Psoas muscle (tissue), 8 donors: Measurements from ENCODE around the gene TAX1BP1. TPM values are rescaled to one million over a fixed set of nuclear protein-coding genes. Genes with fewer than 3 reads are reported as not detected.

Experiments used
- ATAC-seq, 4 donors: fragments of 200-7000 bp; cut with Tn5 transposase; one replicate each; pipeline ENCODE4 v1.9.1; 2020; ENCODE audit warnings: moderate library complexity in 3 of 4, mild to moderate bottlenecking in 2 of 4
- DNase-seq, 2 donors: peaks; one replicate each; pipeline ENCODE4 v3.0.0-alpha.2; 2020
- H3K27ac ChIP-seq: fragments of 200-600 bp; one replicate; pipeline ENCODE4 v1.8.0; 2022
- H3K27me3 ChIP-seq, 3 donors: fragments of 200-600 bp in 1 of 3; one replicate each; pipeline versions ENCODE4 v1.6.1 to v1.8.0; 2013 to 2022; ENCODE audit warnings: low read length in 2 of 3, mild to moderate bottlenecking in 2 of 3, moderate library complexity in 1 of 3; ENCODE audit not compliant: insufficient read depth in 3 of 3
- H3K36me3 ChIP-seq, 2 donors: fragments of 200-600 bp in 1 of 2; one replicate each; pipeline versions ENCODE4 v1.6.1 to v1.8.0; 2013 to 2022; ENCODE audit warnings: low read depth in 1 of 2, mild to moderate bottlenecking in 1 of 2, moderate library complexity in 1 of 2; ENCODE audit not compliant: insufficient read depth in 1 of 2
- H3K4me1 ChIP-seq: fragments of 200-600 bp; one replicate; pipeline ENCODE4 v1.8.0; 2022
- H3K4me3 ChIP-seq: fragments of 200-600 bp; one replicate; pipeline ENCODE4 v1.8.0; 2022; ENCODE audit warnings: mild to moderate bottlenecking
- H3K9me3 ChIP-seq: fragments of 200-600 bp; one replicate; pipeline ENCODE4 v1.8.0; 2022
- CTCF ChIP-seq: fragments of 200-600 bp; IDR thresholded peaks from one replicate; pipeline ENCODE4 v1.8.0; 2022; ENCODE audit warnings: antibody characterized with exemption
- WGBS, 3 donors: extraction: QIAGEN DNeasy Blood & Tissue Kit; methylation state at CpG; one replicate each; pipeline versions ENCODE4 v1.1.6 to v1.1.7; 2013; 5-methylcytosine and 5-hydroxymethylcytosine counted together
- intact Hi-C, 2 donors: fragments of 100-400 bp; cut with DNase I; formaldehyde crosslinking; loops; one replicate each; pipeline versions ENCODE4 v1.11.0 to v1.14.2; 2022
- polyA plus RNA-seq, 3 donors: library from polyadenylated mRNA; stranded (reverse); fragments of 200-250 nt; gene quantifications; one replicate each; pipeline ENCODE4 v1.2.3, GENCODE V29; 2013
- total RNA-seq, 4 donors: library from RNA; stranded (reverse); fragmentation: NEBNext Ultra II Directional in 2 of 4; extraction: Animal tissue kit (Norgen Biotek cat#: 25700) in 2 of 4; gene quantifications; one replicate each; pipeline versions ENCODE4 v1.2.1 to v1.2.4, GENCODE V29; 2021 to 2023
- donor health status: healthy with polysubstance abuse.
- donor health status: DM: no; HTN: no; CAD: no; lungs with moderate emphysema.
- donor health status: Bipolar disorder and iron deficiency.
- donor health status: healthy.
- donor health status: DM: yes; HTN: yes; CAD: no.
- donor health status: DM: no; HTN: no; CAD: no.
- donor health status: DM: no; HTN: no; CAD: no.
- donor health status: DM: yes; HTN: yes; CAD: no.

Gene TAX1BP1
- total and polyA plus RNA-seq, 7 donors = 65.9 to 171 (median 123) TPM

DNA sequence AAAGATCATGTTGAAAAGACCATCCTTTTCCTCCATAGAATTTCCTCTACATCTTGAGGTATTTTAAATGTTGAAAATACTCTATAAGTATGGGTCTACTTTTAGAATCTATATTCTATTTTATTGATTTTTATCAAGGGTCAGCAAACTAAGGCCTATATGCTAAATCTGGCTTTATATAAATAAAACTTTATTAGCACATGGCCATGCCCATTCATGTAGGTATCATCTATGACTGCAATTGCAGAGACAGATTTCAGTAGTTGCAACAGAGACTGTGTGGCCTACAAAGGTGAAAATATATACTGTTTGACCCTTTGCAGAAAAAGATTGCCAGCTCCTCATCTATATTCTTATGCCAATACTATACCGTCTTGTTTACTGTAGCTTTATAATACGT, 72.7 kb downstream of the TAX1BP1 start:
- TF ChIP-seq CTCF = no peak
- 96 to 97% (median 96%) methylated on average over 2 of the region's 2 CpGs for WGBS, 3 donors
- intact Hi-C loops = no loop called here
- ATAC-seq (no peak), DNase-seq (no peak)
- H3K9me3 ChIP-seq = no peaks in the 10 kb centered on the region
- no peaks in the 10 kb centered on the region for H3K27me3 ChIP-seq
- peaks cover 0 to 28% of the 10 kb centered on the region in 2 donors for H3K36me3 ChIP-seq
- no peak overlapping the region for H3K4me3 ChIP-seq
- no peak overlapping the region for H3K27ac ChIP-seq
- H3K4me1 ChIP-seq = peaks cover 30% of the 10 kb centered on the region

GRCh38 chr7:27822245-27822644, 82.3 kb downstream of the TAX1BP1 start:
- intact Hi-C loops = no loop called here
- Histone ChIP-seq H3K9me3 (no peaks in the 10 kb centered on the region), H3K27me3 (no peaks in the 10 kb centered on the region), H3K27ac (no peak overlapping the region), H3K36me3 (peaks cover 0 to 58% of the 10 kb centered on the region in 2 donors), H3K4me1 (no peaks in the 10 kb centered on the region), H3K4me3 (no peak overlapping the region)
- no peak for TF ChIP-seq CTCF
- ATAC-seq (no peak), DNase-seq (no peak)
- WGBS, 3 donors = 86 to 88% (median 87%) methylated on average over 2 of the region's 2 CpGs

DNA sequence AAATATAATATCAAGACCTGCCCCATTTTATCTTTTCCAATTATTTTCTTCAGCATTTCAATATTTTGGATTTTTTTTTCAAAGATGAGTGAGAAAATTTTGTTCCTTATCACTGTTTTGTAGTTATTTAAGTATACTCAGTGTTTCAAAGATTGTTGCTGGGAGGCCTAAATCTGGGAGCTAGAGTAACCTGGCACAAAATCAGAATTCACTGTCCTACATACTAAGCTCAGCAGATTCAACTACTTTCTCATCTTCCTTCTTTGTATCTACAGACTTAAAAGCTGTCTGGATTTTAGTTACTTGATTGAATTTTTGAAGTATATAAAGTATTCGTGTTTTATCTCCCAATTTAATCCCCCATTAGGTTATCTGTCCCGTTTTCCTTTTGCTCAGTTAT, 85.9 kb downstream of the TAX1BP1 start:
- Histone ChIP-seq H3K9me3 (no peaks in the 10 kb centered on the region), H3K27ac (no peak overlapping the region), H3K36me3 (peaks cover 0 to 62% of the 10 kb centered on the region in 2 donors), H3K27me3 (no peaks in the 10 kb centered on the region), H3K4me3 (no peak overlapping the region), H3K4me1 (no peaks in the 10 kb centered on the region)
- 84 to 87% (median 85%) methylated on average over 2 of the region's 2 CpGs for WGBS, 3 donors
- intact Hi-C loops = no loop called here
- DNase-seq = no peak
- peak in 1 of 4 donors; percentile 48 for ATAC-seq
- TF ChIP-seq CTCF = no peak

DNA sequence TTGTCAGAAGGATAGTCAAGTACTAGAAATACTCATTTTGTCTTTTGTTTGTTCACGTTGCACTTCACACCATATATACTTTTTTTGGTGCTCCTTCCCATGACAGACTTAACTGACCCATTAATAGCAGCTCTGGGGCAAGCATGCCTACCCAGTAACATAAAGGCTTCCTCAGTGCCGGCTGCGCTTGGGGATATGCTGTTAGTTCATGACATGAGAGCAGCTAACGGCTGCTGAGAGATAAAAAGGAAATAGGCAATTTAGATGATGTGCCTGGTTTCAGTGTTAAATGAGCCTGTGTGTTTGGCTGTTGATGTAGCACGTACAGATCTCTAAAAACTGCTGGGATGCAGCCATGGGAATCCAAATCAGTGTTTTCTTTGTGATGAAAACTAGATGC, 86.4 kb downstream of the TAX1BP1 start:
- peaks cover 0 to 67% of the 10 kb centered on the region in 2 donors for H3K36me3 ChIP-seq
- H3K27me3 ChIP-seq = no peaks in the 10 kb centered on the region
- TF ChIP-seq CTCF = no peak
- H3K4me1 ChIP-seq = no peaks in the 10 kb centered on the region
- no peak overlapping the region for H3K27ac ChIP-seq
- H3K9me3 ChIP-seq = no peaks in the 10 kb centered on the region
- 87 to 93% (median 88%) methylated on average over 5 of the region's 5 CpGs for WGBS, 3 donors
- DNase-seq (no peak), ATAC-seq (no peak)
- H3K4me3 ChIP-seq = no peak overlapping the region
- intact Hi-C loops = no loop called here

DNA sequence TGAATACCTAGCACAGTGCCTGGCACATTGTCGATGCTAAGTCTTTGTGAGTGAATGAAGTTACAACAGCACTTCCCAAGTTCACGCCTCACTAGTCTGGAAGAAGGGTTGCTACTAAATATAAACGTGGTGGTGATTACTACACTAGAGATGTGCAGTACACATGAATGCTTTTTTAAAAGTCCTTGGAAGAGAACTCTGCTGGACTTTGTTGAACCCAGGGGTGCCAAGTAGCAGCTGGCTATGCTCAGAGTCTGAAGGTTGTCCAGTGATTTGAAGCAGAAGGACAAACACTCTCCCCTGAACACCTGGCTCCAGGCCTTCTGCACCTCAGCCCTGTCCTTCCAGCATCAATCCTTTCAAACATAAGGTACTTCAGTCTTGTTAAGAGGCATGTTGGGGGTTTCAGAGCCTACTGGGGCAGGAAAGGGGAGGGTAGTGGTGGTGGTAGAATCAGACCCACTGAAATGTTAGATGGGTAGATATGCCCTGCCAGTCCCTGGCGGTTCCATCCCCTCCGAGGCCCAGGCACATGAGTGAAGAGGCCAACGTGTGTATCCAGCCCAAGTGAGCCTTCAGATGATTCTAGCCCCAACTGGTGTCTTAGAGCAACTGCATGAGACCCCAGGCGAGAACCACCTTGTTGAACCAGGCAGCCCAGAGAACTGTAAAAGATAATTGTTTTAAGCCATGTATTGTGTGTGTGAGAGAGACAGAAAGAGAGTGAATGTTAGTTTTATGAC, 94.4 kb downstream of the TAX1BP1 start:
- Histone ChIP-seq H3K4me1 (no peaks in the 10 kb centered on the region), H3K36me3 (peaks cover 0 to 36% of the 10 kb centered on the region in 2 donors), H3K27ac (no peak overlapping the region), H3K9me3 (no peaks in the 10 kb centered on the region), H3K27me3 (no peaks in the 10 kb centered on the region), H3K4me3 (no peak overlapping the region)
- no peak for TF ChIP-seq CTCF
- DNase-seq = peak in 1 of 2 donors; percentile 55
- intact Hi-C loops = no loop called here
- peak; percentile 78 to 96 (median 87) for ATAC-seq
- 38 to 43% (median 40%) methylated on average over 7 of the region's 7 CpGs for WGBS, 3 donors
